ENCODE data around the gene MGAT3.

- TF ChIP-seq, protein P1, sequence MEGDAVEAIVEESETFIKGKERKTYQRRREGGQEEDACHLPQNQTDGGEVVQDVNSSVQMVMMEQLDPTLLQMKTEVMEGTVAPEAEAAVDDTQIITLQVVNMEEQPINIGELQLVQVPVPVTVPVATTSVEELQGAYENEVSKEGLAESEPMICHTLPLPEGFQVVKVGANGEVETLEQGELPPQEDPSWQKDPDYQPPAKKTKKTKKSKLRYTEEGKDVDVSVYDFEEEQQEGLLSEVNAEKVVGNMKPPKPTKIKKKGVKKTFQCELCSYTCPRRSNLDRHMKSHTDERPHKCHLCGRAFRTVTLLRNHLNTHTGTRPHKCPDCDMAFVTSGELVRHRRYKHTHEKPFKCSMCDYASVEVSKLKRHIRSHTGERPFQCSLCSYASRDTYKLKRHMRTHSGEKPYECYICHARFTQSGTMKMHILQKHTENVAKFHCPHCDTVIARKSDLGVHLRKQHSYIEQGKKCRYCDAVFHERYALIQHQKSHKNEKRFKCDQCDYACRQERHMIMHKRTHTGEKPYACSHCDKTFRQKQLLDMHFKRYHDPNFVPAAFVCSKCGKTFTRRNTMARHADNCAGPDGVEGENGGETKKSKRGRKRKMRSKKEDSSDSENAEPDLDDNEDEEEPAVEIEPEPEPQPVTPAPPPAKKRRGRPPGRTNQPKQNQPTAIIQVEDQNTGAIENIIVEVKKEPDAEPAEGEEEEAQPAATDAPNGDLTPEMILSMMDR (IDR thresholded peaks at IDR 0.05; ENCODE audit: borderline replicate concordance, extremely low read depth, low read length, poor library complexity, severe bottlenecking), result no peak
- no peak for TF ChIP-seq EZH2 (IDR thresholded peaks at IDR 0.05; ENCODE audit: borderline replicate concordance, low read depth, low read length, severe bottlenecking)
Observed at GRCh38 chr22:39508393-39508792, 51.6 kb downstream of the MGAT3 start.

All from DND-41 (cell line).